IMR-90 (cell line): ENCODE results near the gene XYLT2. TPM values are rescaled to one million over a fixed set of nuclear protein-coding genes. Genes with fewer than 3 reads are reported as not detected.

ENCODE experiments used
- ATAC-seq: fragments of 200-7000 bp; cut with Tn5 transposase; 2 replicates; pipeline ENCODE4 v1.9.1; 2020; ENCODE audit warnings: low read depth, mild to moderate bottlenecking, moderate library complexity
- BruUV-seq: library from RNA; stranded (reverse); fragments of 400-500 nt; replicated peaks from 2 replicates; lab custom pipeline; 2021; lab: Mats Ljungman, UMichigan
- CTCF ChIA-PET: fragments of 300-600 bp; formaldehyde crosslinking; extraction: SDS; loops from one replicate; lab custom pipeline; 2021; ENCODE audit warnings: antibody characterized with exemption; lab: Yijun Ruan, JAX
- POLR2A ChIA-PET: fragments of 300-600 bp; sonication (Branson Sonifier 250); formaldehyde crosslinking; loops from one replicate; lab custom pipeline; 2022; ENCODE audit warnings: antibody characterized with exemption; ENCODE audit not compliant: unreplicated experiment; lab: Charles Lee
- DNase-seq: peaks from one replicate; pipeline ENCODE4 v3.0.0; 2013
- H2AFZ ChIP-seq: replicated peaks from 2 replicates; pipeline ENCODE3; 2013; ENCODE audit warnings: low read length, mild to moderate bottlenecking; ENCODE audit not compliant: poor library complexity
- H2AK5ac ChIP-seq: 2 replicates; pipeline ENCODE4 v1.6.1; 2013; ENCODE audit warnings: low read depth, low read length, inconsistent platforms
- H2AK9ac ChIP-seq: replicated peaks from 2 replicates; pipeline ENCODE3; 2013; ENCODE audit warnings: mild to moderate bottlenecking, low read depth, low read length, moderate library complexity; ENCODE audit not compliant: poor library complexity
- H2BK120ac ChIP-seq: 2 replicates; pipeline ENCODE4 v1.6.1; 2013; ENCODE audit warnings: low read depth, low read length, inconsistent platforms
- H2BK15ac ChIP-seq: 3 replicates; pipeline ENCODE4 v1.6.1; 2013; ENCODE audit warnings: low read depth, low read length, inconsistent platforms
- H2BK20ac ChIP-seq: 2 replicates; pipeline ENCODE4 v1.6.1; 2013; ENCODE audit warnings: low read depth, mild to moderate bottlenecking, inconsistent platforms, low read length, moderate library complexity
- H2BK5ac ChIP-seq: 2 replicates; pipeline ENCODE4 v1.6.1; 2013; ENCODE audit warnings: mild to moderate bottlenecking, low read depth, low read length, inconsistent platforms; ENCODE audit not compliant: poor library complexity, severe bottlenecking
- H3K14ac ChIP-seq: replicated peaks from 2 replicates; pipeline ENCODE4 v1.6.1; 2013; ENCODE audit warnings: low read depth, low read length, inconsistent platforms
- H3K18ac ChIP-seq: 2 replicates; pipeline ENCODE4 v1.6.1; 2013; ENCODE audit warnings: low read depth, low read length, control low read depth
- H3K23ac ChIP-seq: 2 replicates; pipeline ENCODE4 v1.6.1; 2013; ENCODE audit warnings: low read depth, low read length, inconsistent platforms
- H3K27ac ChIP-seq: 2 replicates; pipeline ENCODE4 v1.5.1; 2013; ENCODE audit warnings: mild to moderate bottlenecking, control low read depth, low read length; ENCODE audit not compliant: insufficient read depth
- H3K27me3 ChIP-seq: 2 replicates; pipeline ENCODE4 v1.6.1; 2013; ENCODE audit warnings: low read length; ENCODE audit not compliant: control insufficient read depth, insufficient read depth
- H3K36me3 ChIP-seq: 2 replicates; pipeline ENCODE4 v1.6.1; 2013; ENCODE audit warnings: low read length, mixed read lengths; ENCODE audit not compliant: control insufficient read depth, insufficient read depth
- H3K4ac ChIP-seq: 2 replicates; pipeline ENCODE4 v1.6.1; 2013; ENCODE audit warnings: low read depth, low read length, inconsistent platforms
- H3K4me1 ChIP-seq: 2 replicates; pipeline ENCODE4 v1.6.1; 2013; ENCODE audit warnings: low read length, mixed read lengths; ENCODE audit not compliant: control insufficient read depth, insufficient read depth
- H3K4me2 ChIP-seq: 2 replicates; pipeline ENCODE4 v1.6.1; 2013; ENCODE audit warnings: low read depth, mild to moderate bottlenecking, control low read depth, low read length, moderate library complexity
- H3K4me3 ChIP-seq: 2 replicates; pipeline ENCODE4 v1.5.1; 2013; ENCODE audit warnings: low read depth, mild to moderate bottlenecking, control low read depth, low read length, moderate library complexity; ENCODE audit not compliant: insufficient read depth
- H3K56ac ChIP-seq: 2 replicates; pipeline ENCODE4 v1.6.1; 2013; ENCODE audit warnings: low read length, inconsistent platforms; ENCODE audit not compliant: insufficient read depth; ENCODE audit errors: extremely low read depth
- H3K79me1 ChIP-seq, 2 experiments: 2 replicates each; pipeline ENCODE4 v1.6.1; 2013; ENCODE audit warnings: low read length in 2 of 2, inconsistent platforms in 1 of 2, low read depth in 1 of 2
- H3K9ac ChIP-seq: 2 replicates; pipeline ENCODE4 v1.6.1; 2013; ENCODE audit warnings: low read depth, low read length, control low read depth
- H3K9me1 ChIP-seq: 2 replicates; pipeline ENCODE4 v1.6.1; 2013; ENCODE audit warnings: low read length, inconsistent platforms; ENCODE audit not compliant: insufficient read depth
- H3K9me3 ChIP-seq: 2 replicates; pipeline ENCODE4 v1.6.1; 2013; ENCODE audit warnings: low read length; ENCODE audit not compliant: control insufficient read depth, insufficient read depth
- H4K20me1 ChIP-seq: 2 replicates; pipeline ENCODE4 v1.6.1; 2013; ENCODE audit warnings: low read length, inconsistent platforms; ENCODE audit not compliant: insufficient read depth
- H4K5ac ChIP-seq: 2 replicates; pipeline ENCODE4 v1.6.1; 2013; ENCODE audit warnings: mild to moderate bottlenecking, low read depth, low read length, control low read depth
- H4K8ac ChIP-seq, 2 experiments: 2 replicates each; pipeline ENCODE4 v1.6.1; 2013; ENCODE audit warnings: low read depth in 2 of 2, low read length in 2 of 2, control low read depth in 1 of 2, inconsistent platforms in 1 of 2
- H4K91ac ChIP-seq: 2 replicates; pipeline ENCODE4 v1.6.1; 2013; ENCODE audit warnings: low read depth, low read length, inconsistent platforms; ENCODE audit not compliant: insufficient read depth
- BHLHE40 ChIP-seq: fragments of 150-350 bp; IDR thresholded peaks from 2 replicates; pipeline ENCODE4 v1.6.1; 2016; ENCODE audit warnings: mild to moderate bottlenecking, low read depth, low read length
- CEBPB ChIP-seq: IDR thresholded peaks from 2 replicates; pipeline ENCODE4 v1.6.1; 2012; ENCODE audit warnings: low read depth, low read length, improper control_type of control experiment
- CHD1 ChIP-seq: IDR thresholded peaks from 2 replicates; pipeline ENCODE4 v1.6.1; 2012; ENCODE audit warnings: low read depth, low read length, improper control_type of control experiment
- CTCF ChIP-seq: conservative IDR thresholded peaks from 2 replicates; pipeline ENCODE4 v1.5.1; 2012; ENCODE audit warnings: mild to moderate bottlenecking, low read depth, low read length, improper control_type of control experiment
- ELK1 ChIP-seq: fragments of 150-350 bp; IDR thresholded peaks from 2 replicates; pipeline ENCODE4 v1.6.1; 2016; ENCODE audit warnings: low read depth, mild to moderate bottlenecking, low read length, moderate library complexity, borderline replicate concordance
- FOS ChIP-seq: fragments of 150-350 bp; IDR thresholded peaks from 2 replicates; pipeline ENCODE4 v1.6.1; 2016; ENCODE audit warnings: low read depth, low read length
- MAFK ChIP-seq: IDR thresholded peaks from 2 replicates; pipeline ENCODE4 v1.6.1; 2012; ENCODE audit warnings: low read depth, low read length, improper control_type of control experiment
- MAZ ChIP-seq: IDR thresholded peaks from 2 replicates; pipeline ENCODE4 v1.6.1; 2012; ENCODE audit warnings: low read depth, mild to moderate bottlenecking, low read length, improper control_type of control experiment, moderate library complexity, borderline replicate concordance
- MXI1 ChIP-seq: IDR thresholded peaks from 2 replicates; pipeline ENCODE4 v1.6.1; 2012; ENCODE audit warnings: low read depth, mild to moderate bottlenecking, low read length, moderate library complexity, borderline replicate concordance
- NFE2L2 ChIP-seq: fragments of 150-350 bp; IDR thresholded peaks from 2 replicates; pipeline ENCODE4 v1.6.1; 2016; ENCODE audit warnings: low read depth, mild to moderate bottlenecking, low read length
- POLR2A ChIP-seq: IDR thresholded peaks from 2 replicates; pipeline ENCODE4 v1.6.1; 2012; ENCODE audit warnings: mild to moderate bottlenecking, low read depth, low read length
- RAD21 ChIP-seq: IDR thresholded peaks from 2 replicates; pipeline ENCODE4 v1.6.1; 2012; ENCODE audit warnings: low read length, improper control_type of control experiment
- RCOR1 ChIP-seq: IDR thresholded peaks from 2 replicates; pipeline ENCODE4 v1.6.1; 2012; ENCODE audit warnings: mild to moderate bottlenecking, low read length, improper control_type of control experiment; ENCODE audit not compliant: insufficient replicate concordance
- RFX5 ChIP-seq: IDR thresholded peaks from 2 replicates; pipeline ENCODE4 v1.8.0; 2012; ENCODE audit warnings: low read depth, mild to moderate bottlenecking, low read length, moderate library complexity
- SMC3 ChIP-seq: fragments of 150-350 bp; IDR thresholded peaks from 2 replicates; pipeline ENCODE4 v1.6.1; 2016; ENCODE audit warnings: low read depth, mild to moderate bottlenecking, antibody characterized with exemption, low read length, moderate library complexity
- whole genome bisulfite sequencing, 2 experiments: methylation state at CpG; one replicate each; pipeline versions ENCODE4 v1.1.5 to v1.1.7; 2013; ENCODE audit warnings: missing lambda C conversion rate in 2 of 2; ENCODE audit not compliant: insufficient read length in 1 of 2; ENCODE audit errors: extremely low coverage in 2 of 2; 5-methylcytosine and 5-hydroxymethylcytosine counted together
- dilution Hi-C: fragments of 300-500 bp; cut with HindIII; formaldehyde crosslinking; loops from one replicate; pipeline ENCODE4 v1.14.3; 2018; ENCODE audit warnings: low sequenced_read_pairs; ENCODE audit not compliant: unreplicated experiment
- in situ Hi-C: fragments of 300-500 bp; cut with MboI; formaldehyde crosslinking; loops from 3 replicates; pipeline ENCODE4 v1.14.3; 2019; ENCODE audit warnings: low sequenced_read_pairs, inconsistent platforms, mixed read lengths
- intact Hi-C: fragments of 100-400 bp; cut with micrococcal nuclease; formaldehyde crosslinking; loops from 2 replicates; pipeline ENCODE4 v1.10.0; 2022
- polyA plus RNA-seq, 3 experiments: library from polyadenylated mRNA; depleted of rRNA; stranded (reverse); fragments of >200 nt; gene quantifications; 2 replicates each; pipeline ENCODE4 v1.2.3, GENCODE V29; 2012; ENCODE audit warnings: low replicate concordance in 1 of 3
- total RNA-seq: library from RNA; depleted of rRNA; stranded (reverse); fragments of >200 nt; gene quantifications from 2 replicates; pipeline ENCODE4 v1.2.3, GENCODE V29; 2012
- TF ChIP-seq, protein P1 (sequence below): fragments of 150-350 bp; IDR thresholded peaks from 2 replicates; pipeline ENCODE4 v1.6.1; 2017; ENCODE audit warnings: mild to moderate bottlenecking, antibody characterized with exemption, low read length, low read depth

XYLT2 gene
- total and polyA plus RNA-seq, 2 of the 4 experiments (the other 2 are of a cell fraction), result 27.7 to 31.9 TPM

- ATAC-seq, result no peak
- Histone ChIP-seq H3K79me1 (no peaks in the 10 kb centered on the region), H4K8ac (no peak overlapping the region), H3K14ac (no peak overlapping the region), H4K5ac (no peak overlapping the region), H3K27ac (no peak overlapping the region), H3K4me2 (no peak overlapping the region), H4K91ac (no peak overlapping the region), H3K18ac (no peak overlapping the region), H2BK120ac (no peak overlapping the region), H2AK5ac (no peak overlapping the region), H3K9me1 (peaks cover 4% of the 10 kb centered on the region), H3K4ac (no peak overlapping the region), H4K20me1 (no peaks in the 10 kb centered on the region), H3K27me3 (no peaks in the 10 kb centered on the region), H2BK5ac (no peak overlapping the region), H3K9me3 (no peaks in the 10 kb centered on the region), H3K56ac (no peak overlapping the region), H2BK20ac (no peak overlapping the region), H2BK15ac (no peak overlapping the region), H3K36me3 (no peaks in the 10 kb centered on the region), H3K23ac (no peak overlapping the region), H3K4me3 (no peak overlapping the region), H2AK9ac (no peak overlapping the region), H2AFZ (no peak overlapping the region), H3K4me1 (no peaks in the 10 kb centered on the region; the same call in 1 of the 2 replicates), H3K9ac (no peak overlapping the region)
- no peak for DNase-seq
- WGBS, 2 experiments, result 100% methylated on average over 2 of the region's 3 CpGs; no CpG with 5 or more reads in 1 of the 2 experiments
- ChIA-PET CTCF (no interaction called here), POLR2A (no interaction called here)
- in situ Hi-C loops (no loop called here), dilution Hi-C loops (no loop called here), intact Hi-C loops (no loop called here)
- TF ChIP-seq RCOR1 (no peak), CHD1 (no peak), ELK1 (no peak), RAD21 (no peak), RFX5 (no peak), MAZ (no peak), CTCF (no peak), POLR2A (no peak), CEBPB (no peak), MAFK (no peak), BHLHE40 (no peak), FOS (no peak), SMC3 (no peak), NFE2L2 (no peak), MXI1 (no peak)
- TF ChIP-seq, protein P1, sequence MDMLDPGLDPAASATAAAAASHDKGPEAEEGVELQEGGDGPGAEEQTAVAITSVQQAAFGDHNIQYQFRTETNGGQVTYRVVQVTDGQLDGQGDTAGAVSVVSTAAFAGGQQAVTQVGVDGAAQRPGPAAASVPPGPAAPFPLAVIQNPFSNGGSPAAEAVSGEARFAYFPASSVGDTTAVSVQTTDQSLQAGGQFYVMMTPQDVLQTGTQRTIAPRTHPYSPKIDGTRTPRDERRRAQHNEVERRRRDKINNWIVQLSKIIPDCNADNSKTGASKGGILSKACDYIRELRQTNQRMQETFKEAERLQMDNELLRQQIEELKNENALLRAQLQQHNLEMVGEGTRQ, result no peak
- BruUV-seq, result no TSS peak
Measured at GRCh38 chr17:50329716-50330115, 16.2 kb upstream of the XYLT2 start.
